Parathyroid adenoma (tissue), 2 donors: ENCODE results near the gene CCSER1.

ENCODE experiments used
- H2AFZ ChIP-seq: fragments of 300-600 bp; sonication (generic); one replicate; pipeline ENCODE4 v1.7.0; 2017; ENCODE audit warnings: antibody characterized with exemption, mild to moderate bottlenecking
- H3K27ac ChIP-seq: fragments of 300-600 bp; sonication (generic); one replicate; pipeline ENCODE4 v1.7.0; 2017
- H3K27me3 ChIP-seq: fragments of 300-600 bp; sonication (generic); one replicate; pipeline ENCODE4 v1.7.0; 2017; ENCODE audit warnings: low read length; ENCODE audit not compliant: control insufficient read depth, insufficient read depth
- H3K36me3 ChIP-seq: fragments of 300-600 bp; sonication (generic); one replicate; pipeline ENCODE4 v1.7.0; 2017; ENCODE audit warnings: low read length; ENCODE audit not compliant: control insufficient read depth, insufficient read depth
- H3K4me1 ChIP-seq: fragments of 300-600 bp; sonication (generic); one replicate; pipeline ENCODE4 v1.7.0; 2017; ENCODE audit warnings: control low read depth
- H3K4me2 ChIP-seq: fragments of 300-600 bp; sonication (generic); one replicate; pipeline ENCODE4 v1.7.0; 2017; ENCODE audit warnings: low read length
- H3K4me3 ChIP-seq: fragments of 300-600 bp; sonication (generic); one replicate; pipeline ENCODE4 v1.7.0; 2017; ENCODE audit warnings: low read depth, low read length
- H3K79me2 ChIP-seq: fragments of 300-600 bp; sonication (generic); one replicate; pipeline ENCODE4 v1.7.0; 2017; ENCODE audit warnings: control low read depth
- H3K9ac ChIP-seq: fragments of 300-600 bp; sonication (generic); one replicate; pipeline ENCODE4 v1.7.0; 2017; ENCODE audit warnings: mild to moderate bottlenecking
- H3K9me3 ChIP-seq: fragments of 300-600 bp; sonication (generic); one replicate; pipeline ENCODE4 v1.7.0; 2017; ENCODE audit warnings: low read length; ENCODE audit not compliant: control insufficient read depth
- CTCF ChIP-seq: fragments of 300-600 bp; sonication (generic); IDR thresholded peaks from one replicate; pipeline ENCODE4 v1.7.0; 2017; ENCODE audit warnings: antibody characterized with exemption, mild to moderate bottlenecking
- donor health status: primary hyperparathyroidism.

The CCSER1 gene

GRCh38 chr4:91630764-91631163, 1503.6 kb downstream of the CCSER1 start:
- H3K27ac ChIP-seq, result no peak overlapping the region
- no peak overlapping the region for H3K4me3 ChIP-seq
- H3K9ac ChIP-seq, result no peak overlapping the region
- no peak overlapping the region for H2AFZ ChIP-seq
- no peak for TF ChIP-seq CTCF
- H3K4me2 ChIP-seq, result no peak overlapping the region
- no peaks in the 10 kb centered on the region for H3K4me1 ChIP-seq
- no peaks in the 10 kb centered on the region for H3K27me3 ChIP-seq
- H3K79me2 ChIP-seq, result no peaks in the 10 kb centered on the region
- H3K9me3 ChIP-seq, result no peaks in the 10 kb centered on the region
- no peaks in the 10 kb centered on the region for H3K36me3 ChIP-seq

- Histone ChIP-seq H3K4me1 (no peaks in the 10 kb centered on the region), H3K36me3 (no peaks in the 10 kb centered on the region)
- no peak for TF ChIP-seq CTCF
Measured at GRCh38 chr4:91631335-91631734, 1504.1 kb downstream of the CCSER1 start.

GRCh38 chr4:91636083-91636482, 1508.9 kb downstream of the CCSER1 start:
- Histone ChIP-seq H3K4me2 (no peak overlapping the region), H2AFZ (no peak overlapping the region), H3K9ac (no peak overlapping the region), H3K4me3 (no peak overlapping the region), H3K27me3 (no peaks in the 10 kb centered on the region), H3K4me1 (no peaks in the 10 kb centered on the region), H3K27ac (no peak overlapping the region), H3K36me3 (no peaks in the 10 kb centered on the region), H3K9me3 (no peaks in the 10 kb centered on the region), H3K79me2 (no peaks in the 10 kb centered on the region)
- no peak for TF ChIP-seq CTCF

More at GRCh38 chr4:91631335-91631734, 1504.1 kb downstream of the CCSER1 start:
- H3K4me3 ChIP-seq, result no peak overlapping the region
- H2AFZ ChIP-seq, result no peak overlapping the region
- no peak overlapping the region for H3K9ac ChIP-seq
- H3K27me3 ChIP-seq, result no peaks in the 10 kb centered on the region
- no peak overlapping the region for H3K27ac ChIP-seq
- H3K79me2 ChIP-seq, result no peaks in the 10 kb centered on the region
- H3K9me3 ChIP-seq, result no peaks in the 10 kb centered on the region
- no peak overlapping the region for H3K4me2 ChIP-seq
